Activated CD4-positive, alpha-beta T cell treated with anti-CD3 and anti-CD28 coated beads, Interleukin-2, Interleukin-4, amounts not matched to agents 100 ng/mL and 50 ng/mL, durations not matched to agents 16 hours and 8 hours (primary cell): ENCODE measurements around the gene OTOF.

Source experiments
- DNase-seq: peaks from one replicate; pipeline ENCODE4 v3.0.0-alpha.2; 2020; ENCODE audit warnings: low spot score

Gene OTOF

GRCh38 chr2:26477911-26478253 is at the start of gene OTOF:
Gene OTOF, minus strand, starts transcription at chr2:26478124.
- DNase-seq, result no peak

GRCh38 chr2:26526589-26526988 is 48.7 kb upstream of the OTOF start:
- no peak for DNase-seq

GRCh38 chr2:26526105-26526504 is 48.2 kb upstream of the OTOF start:
- DNase-seq, result no peak

- DNase-seq, result no peak
Observed at GRCh38 chr2:26523750-26524149, 45.8 kb upstream of the OTOF start.

GRCh38 chr2:26522751-26523171 is 44.8 kb upstream of the OTOF start:
- no peak for DNase-seq

- DNase-seq, result no peak
Observed at GRCh38 chr2:26522325-26522724, 44.4 kb upstream of the OTOF start.

GRCh38 chr2:26521913-26522180 is 43.9 kb upstream of the OTOF start:
- no peak for DNase-seq

GRCh38 chr2:26521054-26521912 is 43.4 kb upstream of the OTOF start:
- no peak for DNase-seq

GRCh38 chr2:26520148-26520449 is 42.2 kb upstream of the OTOF start:
- no peak for DNase-seq

- DNase-seq, result peak; percentile 8
Observed at GRCh38 chr2:26519396-26520147, 41.6 kb upstream of the OTOF start.

- no peak for DNase-seq
Observed at GRCh38 chr2:26516781-26517180, 38.9 kb upstream of the OTOF start.

GRCh38 chr2:26516246-26516645 is 38.3 kb upstream of the OTOF start:
- DNase-seq, result no peak

GRCh38 chr2:26515771-26516170 is 37.8 kb upstream of the OTOF start:
- DNase-seq, result no peak

- DNase-seq, result no peak
Observed at GRCh38 chr2:26514045-26514444, 36.1 kb upstream of the OTOF start.

- no peak for DNase-seq
Observed at GRCh38 chr2:26513261-26513660, 35.3 kb upstream of the OTOF start.

GRCh38 chr2:26511466-26511865 is 33.5 kb upstream of the OTOF start:
- DNase-seq, result no peak

- DNase-seq, result no peak
Observed at GRCh38 chr2:26510344-26510973, 32.5 kb upstream of the OTOF start.

- no peak for DNase-seq
Observed at GRCh38 chr2:26509141-26509540, 31.2 kb upstream of the OTOF start.

- DNase-seq, result no peak
Observed at GRCh38 chr2:26507932-26508331, 30.0 kb upstream of the OTOF start.

GRCh38 chr2:26507088-26507487 is 29.2 kb upstream of the OTOF start:
- DNase-seq, result no peak

- no peak for DNase-seq
Observed at GRCh38 chr2:26506279-26506678, 28.4 kb upstream of the OTOF start.

- DNase-seq, result no peak
Observed at GRCh38 chr2:26504002-26504401, 26.1 kb upstream of the OTOF start.

- DNase-seq, result peak; percentile 87
Observed at GRCh38 chr2:26503231-26503880, 25.4 kb upstream of the OTOF start.
